Upper lobe of right lung (tissue), 1 donor: ENCODE results near the gene GRIK2. TPM values are rescaled to one million over a fixed set of nuclear protein-coding genes. Genes with fewer than 3 reads are reported as not detected.

Source experiments
- ATAC-seq: fragments of 200-7000 bp; cut with Tn5 transposase; one replicate; pipeline ENCODE4 v1.9.1; 2020; ENCODE audit warnings: mild to moderate bottlenecking, moderate library complexity
- DNase-seq: peaks from one replicate; pipeline ENCODE4 v3.0.0-alpha.2; 2020
- H3K27ac ChIP-seq: fragments of 200-600 bp; one replicate; pipeline ENCODE4 v1.8.0; 2022
- H3K27me3 ChIP-seq: fragments of 200-600 bp; one replicate; pipeline ENCODE4 v1.8.0; 2022; ENCODE audit warnings: mild to moderate bottlenecking
- H3K36me3 ChIP-seq: fragments of 200-600 bp; one replicate; pipeline ENCODE4 v1.8.0; 2022
- H3K4me1 ChIP-seq: fragments of 200-600 bp; one replicate; pipeline ENCODE4 v1.8.0; 2022
- H3K4me3 ChIP-seq: fragments of 200-600 bp; one replicate; pipeline ENCODE4 v1.8.0; 2022; ENCODE audit warnings: mild to moderate bottlenecking
- H3K9me3 ChIP-seq: fragments of 200-600 bp; one replicate; pipeline ENCODE4 v1.8.0; 2022
- CTCF ChIP-seq: fragments of 200-600 bp; IDR thresholded peaks from one replicate; pipeline ENCODE4 v1.8.0; 2022; ENCODE audit warnings: antibody characterized with exemption
- intact Hi-C: fragments of 100-400 bp; cut with DNase I; formaldehyde crosslinking; loops from one replicate; pipeline ENCODE4 v1.11.0; 2022
- total RNA-seq: library from RNA; stranded (reverse); fragmentation: NEBNext Ultra II Directional; extraction: Animal tissue kit (Norgen Biotek cat#: 25700); gene quantifications from one replicate; pipeline ENCODE4 v1.2.1, GENCODE V29; 2021
- donor health status: DM: no; HTN: yes; CAD: no; lungs with severe emphysema.

Gene GRIK2
- total RNA-seq, 1 donor from 2014 or later = 0.38 TPM

- no peaks in the 10 kb centered on the region for H3K27me3 ChIP-seq
- H3K9me3 ChIP-seq = no peaks in the 10 kb centered on the region
- TF ChIP-seq CTCF = no peak
- no peak for DNase-seq
- no peaks in the 10 kb centered on the region for H3K4me1 ChIP-seq
- no peaks in the 10 kb centered on the region for H3K36me3 ChIP-seq
- no peak overlapping the region for H3K4me3 ChIP-seq
- intact Hi-C loops = no loop called here
- ATAC-seq = no peak
- H3K27ac ChIP-seq = no peak overlapping the region
Measured at GRCh38 chr6:101676187-101676586, 282.7 kb downstream of the GRIK2 start.

GRCh38 chr6:101682937-101683336 lies 289.4 kb downstream of the GRIK2 start:
- TF ChIP-seq CTCF = no peak
- H3K27ac ChIP-seq = no peak overlapping the region
- DNase-seq (no peak), ATAC-seq (no peak)
- no peaks in the 10 kb centered on the region for H3K27me3 ChIP-seq
- H3K9me3 ChIP-seq = no peaks in the 10 kb centered on the region
- intact Hi-C loops = no loop called here
- no peaks in the 10 kb centered on the region for H3K36me3 ChIP-seq
- no peaks in the 10 kb centered on the region for H3K4me1 ChIP-seq
- H3K4me3 ChIP-seq = no peak overlapping the region

GRCh38 chr6:101683884-101684283 lies 290.4 kb downstream of the GRIK2 start:
- no peak for TF ChIP-seq CTCF
- intact Hi-C loops = no loop called here

GRCh38 chr6:101686653-101687052 lies 293.1 kb downstream of the GRIK2 start:
- intact Hi-C loops = no loop called here
- Histone ChIP-seq H3K9me3 (no peaks in the 10 kb centered on the region), H3K27me3 (no peaks in the 10 kb centered on the region), H3K4me1 (no peaks in the 10 kb centered on the region), H3K36me3 (no peaks in the 10 kb centered on the region), H3K27ac (no peak overlapping the region), H3K4me3 (no peak overlapping the region)
- TF ChIP-seq CTCF = no peak
- DNase-seq (no peak), ATAC-seq (no peak)

More at GRCh38 chr6:101683884-101684283, 290.4 kb downstream of the GRIK2 start:
- Histone ChIP-seq H3K4me3 (no peak overlapping the region), H3K4me1 (no peaks in the 10 kb centered on the region), H3K27me3 (no peaks in the 10 kb centered on the region), H3K36me3 (no peaks in the 10 kb centered on the region), H3K27ac (no peak overlapping the region), H3K9me3 (no peaks in the 10 kb centered on the region)
- ATAC-seq (no peak), DNase-seq (no peak)

- no peak for DNase-seq
- no peak for ATAC-seq
- Histone ChIP-seq H3K9me3 (no peaks in the 10 kb centered on the region), H3K4me3 (no peak overlapping the region), H3K36me3 (no peaks in the 10 kb centered on the region), H3K27ac (no peak overlapping the region), H3K4me1 (no peaks in the 10 kb centered on the region), H3K27me3 (no peaks in the 10 kb centered on the region)
- no peak for TF ChIP-seq CTCF
- intact Hi-C loops = no loop called here
Measured at GRCh38 chr6:101689156-101689555, 295.6 kb downstream of the GRIK2 start.

- Histone ChIP-seq H3K36me3 (no peaks in the 10 kb centered on the region), H3K4me3 (no peak overlapping the region), H3K4me1 (no peaks in the 10 kb centered on the region), H3K27ac (no peak overlapping the region), H3K27me3 (no peaks in the 10 kb centered on the region), H3K9me3 (no peaks in the 10 kb centered on the region)
- DNase-seq (no peak), ATAC-seq (no peak)
- intact Hi-C loops = no loop called here
- no peak for TF ChIP-seq CTCF
Measured at GRCh38 chr6:101689695-101690094, 296.2 kb downstream of the GRIK2 start.
